B cell (primary cell): ENCODE results near the gene CHRNA4. TPM values are rescaled to one million over a fixed set of nuclear protein-coding genes. Genes with fewer than 3 reads are reported as not detected.

Experiments used
- ATAC-seq: fragments of 200-7000 bp; cut with Tn5 transposase; one replicate; pipeline ENCODE4 v1.10.0; 2021; ENCODE audit warnings: low read depth, mild to moderate bottlenecking, moderate number of reproducible peaks, moderate library complexity
- CTCF ChIA-PET: fragments of 350-600 bp; sonication (Branson Sonifier 250); formaldehyde crosslinking; loops from one replicate; lab custom pipeline; 2021; ENCODE audit warnings: antibody characterized with exemption, inconsistent platforms; lab: Charles Lee
- POLR2A ChIA-PET: fragments of 350-600 bp; sonication (Branson Sonifier 250); formaldehyde crosslinking; loops from one replicate; lab custom pipeline; 2021; ENCODE audit warnings: antibody characterized with exemption; lab: Charles Lee
- DNase-seq: peaks from one replicate; pipeline ENCODE4 v3.0.0; 2013
- H2AFZ ChIP-seq: 2 replicates; pipeline ENCODE4 v1.6.1; 2012; ENCODE audit warnings: mild to moderate bottlenecking, low read depth, low read length; ENCODE audit not compliant: insufficient read depth, poor library complexity, severe bottlenecking
- H3K27ac ChIP-seq, 2 donors: 1 replicate in 1 of 2; 2 replicates in 1 of 2; pipeline ENCODE4 v1.5.1; 2012 to 2013; ENCODE audit warnings: low read length in 2 of 2, mild to moderate bottlenecking in 2 of 2, moderate library complexity in 1 of 2
- H3K27me3 ChIP-seq, 4 experiments: fragments of 200-600 bp in 1 of 4; sonication (generic) in 1 of 4; replicated peaks in 1 of 4; 1 replicate in 2 of 4; 2 replicates in 2 of 4; pipeline versions ENCODE4 v1.6.1 to v1.7.0; 2013 to 2016; ENCODE audit warnings: low read length in 3 of 4, mild to moderate bottlenecking in 2 of 4, mixed read lengths in 1 of 4, moderate library complexity in 1 of 4; ENCODE audit not compliant: insufficient read depth in 4 of 4, control insufficient read depth in 3 of 4; ENCODE audit errors: control extremely low read depth in 1 of 4
- H3K36me3 ChIP-seq, 2 experiments: replicated peaks in 1 of 2; 1 replicate in 1 of 2; 2 replicates in 1 of 2; pipeline versions ENCODE4 v1.6.1 to v1.7.1; 2013; ENCODE audit warnings: low read length in 1 of 2; ENCODE audit not compliant: insufficient read depth in 2 of 2, control insufficient read depth in 1 of 2; ENCODE audit errors: control extremely low read depth in 1 of 2, extremely low read depth in 1 of 2
- H3K4me1 ChIP-seq, 2 donors: fragments of 200-600 bp in 1 of 2; sonication (generic) in 1 of 2; 1 replicate in 1 of 2; 2 replicates in 1 of 2; pipeline versions ENCODE4 v1.5.1 to v1.6.1; 2013 to 2017; ENCODE audit warnings: low read length in 2 of 2; ENCODE audit not compliant: control insufficient read depth in 2 of 2, insufficient read depth in 2 of 2
- H3K4me2 ChIP-seq: replicated peaks from 2 replicates; pipeline ENCODE3; 2012; ENCODE audit warnings: mild to moderate bottlenecking, low read depth, low read length; ENCODE audit not compliant: poor library complexity, severe bottlenecking
- H3K4me3 ChIP-seq, 5 experiments: fragments of 200-600 bp in 1 of 5; sonication (generic) in 1 of 5; 1 replicate in 3 of 5; 2 replicates in 2 of 5; pipeline versions ENCODE4 v1.5.1 to v1.7.0; 2011 to 2016; ENCODE audit warnings: low read length in 4 of 5, mild to moderate bottlenecking in 4 of 5, low read depth in 2 of 5, control low read depth in 1 of 5, moderate library complexity in 1 of 5; ENCODE audit not compliant: insufficient read depth in 1 of 5; ENCODE audit errors: control extremely low read depth in 1 of 5, extremely low read depth in 1 of 5
- H3K79me2 ChIP-seq: fragments of 200-600 bp; sonication (generic); one replicate; pipeline ENCODE4 v1.6.0; 2016; ENCODE audit warnings: low read length; ENCODE audit not compliant: control insufficient read depth, insufficient read depth
- H3K9ac ChIP-seq: fragments of 200-600 bp; sonication (generic); 2 replicates; pipeline ENCODE4 v1.6.1; 2017; ENCODE audit warnings: mild to moderate bottlenecking, low read length, moderate library complexity
- H3K9me3 ChIP-seq, 3 donors: one replicate each; pipeline versions ENCODE4 v1.6.1 to v1.7.1; 2013; ENCODE audit warnings: low read length in 2 of 3; ENCODE audit not compliant: control insufficient read depth in 2 of 3, insufficient read depth in 1 of 3; ENCODE audit errors: control extremely low read depth in 1 of 3
- H4K20me1 ChIP-seq: 2 replicates; pipeline ENCODE4 v1.6.0; 2012; ENCODE audit warnings: mild to moderate bottlenecking, low read length; ENCODE audit not compliant: insufficient read depth, control insufficient read depth, poor library complexity, severe bottlenecking
- H3K27ac Mint-ChIP-seq: one replicate; pipeline ENCODE4 v1.8.0; 2021; ENCODE audit warnings: mixed read lengths
- H3K27me3 Mint-ChIP-seq: one replicate; pipeline ENCODE4 v1.8.0; 2021; ENCODE audit warnings: mixed read lengths
- H3K4me1 Mint-ChIP-seq: one replicate; pipeline ENCODE4 v1.8.0; 2021; ENCODE audit warnings: mixed read lengths
- H3K4me3 Mint-ChIP-seq: one replicate; pipeline ENCODE4 v1.8.0; 2021; ENCODE audit warnings: mixed read lengths
- H3K9me3 Mint-ChIP-seq: one replicate; pipeline ENCODE4 v1.8.0; 2022; ENCODE audit warnings: mixed read lengths; ENCODE audit not compliant: insufficient read depth
- EZH2 ChIP-seq: IDR thresholded peaks from 2 replicates; pipeline ENCODE4 v1.6.1; 2012; ENCODE audit warnings: borderline replicate concordance, low read depth, mild to moderate bottlenecking, moderate library complexity, low read length; ENCODE audit not compliant: insufficient read depth, poor library complexity, severe bottlenecking
- whole genome bisulfite sequencing: methylation state at CpG from one replicate; pipeline ENCODE4 v1.1.5; 2013; ENCODE audit warnings: missing lambda C conversion rate; ENCODE audit not compliant: insufficient coverage; 5-methylcytosine and 5-hydroxymethylcytosine counted together
- intact Hi-C: fragments of 100-400 bp; cut with micrococcal nuclease; formaldehyde crosslinking; loops from one replicate; pipeline ENCODE4 v1.10.0; 2022
- polyA plus RNA-seq: library from polyadenylated mRNA; depleted of rRNA; stranded (reverse); fragments of >200 nt; gene quantifications from 2 replicates; pipeline ENCODE4 v1.2.3, GENCODE V29; 2012
- total RNA-seq, 2 donors: library from RNA; stranded (reverse); fragments of 120-200 nt in 1 of 2; gene quantifications; 1 replicate in 1 of 2; 2 replicates in 1 of 2; pipeline versions ENCODE4 v1.2.3 to v1.2.4, GENCODE V29; 2013 to 2022
- TF ChIP-seq, protein P1 (sequence below): fragments of 200-600 bp; IDR thresholded peaks from one replicate; pipeline ENCODE4 v1.8.0; 2022; ENCODE audit warnings: antibody characterized with exemption, mild to moderate bottlenecking

CHRNA4 gene
- total and polyA plus RNA-seq, 2 donors (not counting 1 experiment from before 2014, with no cell fraction given): not detected

DNA sequence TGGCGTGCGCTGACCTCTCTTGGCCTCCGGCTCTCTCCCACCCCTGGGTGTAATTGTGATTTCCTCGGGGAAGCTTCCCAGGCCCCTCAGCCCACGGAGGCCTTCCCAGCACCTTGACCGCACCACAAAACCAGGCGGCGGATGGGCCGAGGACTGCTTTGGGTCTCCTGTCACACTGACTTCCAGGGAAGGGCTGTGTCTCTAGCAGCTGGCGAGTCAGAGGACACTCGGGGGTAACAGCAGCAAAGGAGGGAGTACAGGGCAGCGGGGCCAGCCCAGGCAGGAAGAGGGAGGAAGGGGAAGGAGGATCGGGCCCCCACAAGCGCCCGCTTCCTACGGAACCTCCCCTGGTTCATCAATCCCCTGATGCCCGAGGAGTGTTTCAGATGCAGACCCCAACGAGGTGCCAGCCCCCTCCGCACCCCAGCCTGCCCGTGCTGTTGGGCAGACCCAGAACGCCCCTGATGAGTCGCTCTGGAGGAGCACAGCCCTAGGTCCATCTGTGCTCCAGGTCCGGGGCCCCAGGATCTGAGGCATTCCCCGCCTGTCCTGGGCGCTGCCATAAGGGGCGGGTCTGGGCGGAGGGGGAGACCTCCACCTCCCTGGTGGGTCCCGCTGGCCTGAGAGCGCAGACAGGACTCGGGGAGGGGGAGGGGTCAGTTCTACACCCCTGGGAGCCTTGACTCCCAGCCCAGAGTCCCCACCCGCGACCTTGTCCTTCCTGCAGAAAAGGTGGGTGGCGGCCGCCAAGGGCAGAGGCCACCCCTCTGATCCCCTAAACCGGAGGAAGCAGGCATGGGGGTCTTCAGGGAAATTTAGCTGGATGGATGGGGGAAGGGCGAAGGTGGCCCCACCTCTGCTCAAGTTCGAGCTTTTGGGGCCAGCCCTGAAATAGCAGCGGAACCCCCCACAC, 956 bp downstream of the CHRNA4 start:
- Mint-ChIP-seq H3K4me3 (no peak overlapping the region), H3K4me1 (peaks cover 4% of the 10 kb centered on the region), H3K27ac (no peak overlapping the region), H3K27me3 (peaks cover 16% of the 10 kb centered on the region), H3K9me3 (no peaks in the 10 kb centered on the region)
- intact Hi-C loops: no loop called here
- H3K4me3 ChIP-seq: no peak overlapping the region
- ATAC-seq: no peak
- peaks cover 0 to 50% (median 9%) of the 10 kb centered on the region in 4 experiments for H3K27me3 ChIP-seq
- peaks cover 0 to 19% (median 0%) of the 10 kb centered on the region in 3 donors for H3K9me3 ChIP-seq
- WGBS: 29% methylated on average over 33 of the region's 38 CpGs
- peaks cover 0 to 9% of the 10 kb centered on the region in 2 donors for H3K4me1 ChIP-seq
- ChIA-PET POLR2A (no interaction called here), CTCF (no interaction called here)
- no peak overlapping the region for H3K27ac ChIP-seq
- H3K79me2 ChIP-seq: no peaks in the 10 kb centered on the region
- no peak overlapping the region for H3K9ac ChIP-seq
- no peak overlapping the region for H3K4me2 ChIP-seq
- DNase-seq: no peak
- no peak overlapping the region for H2AFZ ChIP-seq
- TF ChIP-seq, protein P1, sequence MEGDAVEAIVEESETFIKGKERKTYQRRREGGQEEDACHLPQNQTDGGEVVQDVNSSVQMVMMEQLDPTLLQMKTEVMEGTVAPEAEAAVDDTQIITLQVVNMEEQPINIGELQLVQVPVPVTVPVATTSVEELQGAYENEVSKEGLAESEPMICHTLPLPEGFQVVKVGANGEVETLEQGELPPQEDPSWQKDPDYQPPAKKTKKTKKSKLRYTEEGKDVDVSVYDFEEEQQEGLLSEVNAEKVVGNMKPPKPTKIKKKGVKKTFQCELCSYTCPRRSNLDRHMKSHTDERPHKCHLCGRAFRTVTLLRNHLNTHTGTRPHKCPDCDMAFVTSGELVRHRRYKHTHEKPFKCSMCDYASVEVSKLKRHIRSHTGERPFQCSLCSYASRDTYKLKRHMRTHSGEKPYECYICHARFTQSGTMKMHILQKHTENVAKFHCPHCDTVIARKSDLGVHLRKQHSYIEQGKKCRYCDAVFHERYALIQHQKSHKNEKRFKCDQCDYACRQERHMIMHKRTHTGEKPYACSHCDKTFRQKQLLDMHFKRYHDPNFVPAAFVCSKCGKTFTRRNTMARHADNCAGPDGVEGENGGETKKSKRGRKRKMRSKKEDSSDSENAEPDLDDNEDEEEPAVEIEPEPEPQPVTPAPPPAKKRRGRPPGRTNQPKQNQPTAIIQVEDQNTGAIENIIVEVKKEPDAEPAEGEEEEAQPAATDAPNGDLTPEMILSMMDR: no peak
- no peak for TF ChIP-seq EZH2
- no peaks in the 10 kb centered on the region for H4K20me1 ChIP-seq
- H3K36me3 ChIP-seq: no peaks in the 10 kb centered on the region
